Psoas muscle (tissue), 8 donors: ENCODE data around the gene LEF1. TPM values are rescaled to one million over a fixed set of nuclear protein-coding genes. Genes with fewer than 3 reads are reported as not detected.

Source experiments
- ATAC-seq, 4 donors: fragments of 200-7000 bp; cut with Tn5 transposase; one replicate each; pipeline ENCODE4 v1.9.1; 2020; ENCODE audit warnings: moderate library complexity in 3 of 4, mild to moderate bottlenecking in 2 of 4
- DNase-seq, 2 donors: peaks; one replicate each; pipeline ENCODE4 v3.0.0-alpha.2; 2020
- H3K27ac ChIP-seq: fragments of 200-600 bp; one replicate; pipeline ENCODE4 v1.8.0; 2022
- H3K27me3 ChIP-seq, 3 donors: fragments of 200-600 bp in 1 of 3; one replicate each; pipeline versions ENCODE4 v1.6.1 to v1.8.0; 2013 to 2022; ENCODE audit warnings: low read length in 2 of 3, mild to moderate bottlenecking in 2 of 3, moderate library complexity in 1 of 3; ENCODE audit not compliant: insufficient read depth in 3 of 3
- H3K36me3 ChIP-seq, 2 donors: fragments of 200-600 bp in 1 of 2; one replicate each; pipeline versions ENCODE4 v1.6.1 to v1.8.0; 2013 to 2022; ENCODE audit warnings: low read depth in 1 of 2, mild to moderate bottlenecking in 1 of 2, moderate library complexity in 1 of 2; ENCODE audit not compliant: insufficient read depth in 1 of 2
- H3K4me1 ChIP-seq: fragments of 200-600 bp; one replicate; pipeline ENCODE4 v1.8.0; 2022
- H3K4me3 ChIP-seq: fragments of 200-600 bp; one replicate; pipeline ENCODE4 v1.8.0; 2022; ENCODE audit warnings: mild to moderate bottlenecking
- H3K9me3 ChIP-seq: fragments of 200-600 bp; one replicate; pipeline ENCODE4 v1.8.0; 2022
- WGBS, 3 donors: extraction: QIAGEN DNeasy Blood & Tissue Kit; methylation state at CpG; one replicate each; pipeline versions ENCODE4 v1.1.6 to v1.1.7; 2013; 5-methylcytosine and 5-hydroxymethylcytosine counted together
- intact Hi-C, 2 donors: fragments of 100-400 bp; cut with DNase I; formaldehyde crosslinking; loops; one replicate each; pipeline versions ENCODE4 v1.11.0 to v1.14.2; 2022
- polyA plus RNA-seq, 3 donors: library from polyadenylated mRNA; stranded (reverse); fragments of 200-250 nt; gene quantifications; one replicate each; pipeline ENCODE4 v1.2.3, GENCODE V29; 2013
- total RNA-seq, 4 donors: library from RNA; stranded (reverse); fragmentation: NEBNext Ultra II Directional in 2 of 4; extraction: Animal tissue kit (Norgen Biotek cat#: 25700) in 2 of 4; gene quantifications; one replicate each; pipeline versions ENCODE4 v1.2.1 to v1.2.4, GENCODE V29; 2021 to 2023
- TF ChIP-seq, protein P1 (sequence below): fragments of 200-600 bp; IDR thresholded peaks from one replicate; pipeline ENCODE4 v1.8.0; 2022; ENCODE audit warnings: antibody characterized with exemption
- donor health status: healthy with polysubstance abuse.
- donor health status: DM: no; HTN: no; CAD: no; lungs with moderate emphysema.
- donor health status: Bipolar disorder and iron deficiency.
- donor health status: healthy.
- donor health status: DM: yes; HTN: yes; CAD: no.
- donor health status: DM: no; HTN: no; CAD: no.
- donor health status: DM: no; HTN: no; CAD: no.
- donor health status: DM: yes; HTN: yes; CAD: no.

LEF1 gene
- total and polyA plus RNA-seq, 7 donors = 0.10 to 0.44 (median 0.29) TPM

DNA sequence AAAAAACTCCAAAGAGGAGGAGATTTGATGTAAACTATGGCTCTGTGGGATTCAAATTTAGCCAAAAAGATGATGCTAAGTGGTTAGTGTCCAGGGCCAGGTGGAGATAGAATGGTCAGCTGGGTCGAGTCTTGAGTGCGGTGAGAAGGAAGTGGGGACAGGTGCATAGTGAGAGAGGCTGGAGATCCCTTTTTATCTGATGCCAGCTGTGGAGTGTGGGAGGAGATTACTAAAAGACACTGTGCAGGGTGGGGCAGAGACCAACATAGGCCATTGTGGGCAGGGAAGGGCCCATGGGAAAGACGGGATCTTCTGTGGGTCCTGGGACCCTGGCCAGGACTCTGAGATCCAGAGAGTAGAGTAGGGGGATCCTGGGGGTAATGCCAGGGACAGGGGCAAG, 34.6 kb upstream of the LEF1 start:
- TF ChIP-seq, protein P1, sequence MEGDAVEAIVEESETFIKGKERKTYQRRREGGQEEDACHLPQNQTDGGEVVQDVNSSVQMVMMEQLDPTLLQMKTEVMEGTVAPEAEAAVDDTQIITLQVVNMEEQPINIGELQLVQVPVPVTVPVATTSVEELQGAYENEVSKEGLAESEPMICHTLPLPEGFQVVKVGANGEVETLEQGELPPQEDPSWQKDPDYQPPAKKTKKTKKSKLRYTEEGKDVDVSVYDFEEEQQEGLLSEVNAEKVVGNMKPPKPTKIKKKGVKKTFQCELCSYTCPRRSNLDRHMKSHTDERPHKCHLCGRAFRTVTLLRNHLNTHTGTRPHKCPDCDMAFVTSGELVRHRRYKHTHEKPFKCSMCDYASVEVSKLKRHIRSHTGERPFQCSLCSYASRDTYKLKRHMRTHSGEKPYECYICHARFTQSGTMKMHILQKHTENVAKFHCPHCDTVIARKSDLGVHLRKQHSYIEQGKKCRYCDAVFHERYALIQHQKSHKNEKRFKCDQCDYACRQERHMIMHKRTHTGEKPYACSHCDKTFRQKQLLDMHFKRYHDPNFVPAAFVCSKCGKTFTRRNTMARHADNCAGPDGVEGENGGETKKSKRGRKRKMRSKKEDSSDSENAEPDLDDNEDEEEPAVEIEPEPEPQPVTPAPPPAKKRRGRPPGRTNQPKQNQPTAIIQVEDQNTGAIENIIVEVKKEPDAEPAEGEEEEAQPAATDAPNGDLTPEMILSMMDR = no peak

DNA sequence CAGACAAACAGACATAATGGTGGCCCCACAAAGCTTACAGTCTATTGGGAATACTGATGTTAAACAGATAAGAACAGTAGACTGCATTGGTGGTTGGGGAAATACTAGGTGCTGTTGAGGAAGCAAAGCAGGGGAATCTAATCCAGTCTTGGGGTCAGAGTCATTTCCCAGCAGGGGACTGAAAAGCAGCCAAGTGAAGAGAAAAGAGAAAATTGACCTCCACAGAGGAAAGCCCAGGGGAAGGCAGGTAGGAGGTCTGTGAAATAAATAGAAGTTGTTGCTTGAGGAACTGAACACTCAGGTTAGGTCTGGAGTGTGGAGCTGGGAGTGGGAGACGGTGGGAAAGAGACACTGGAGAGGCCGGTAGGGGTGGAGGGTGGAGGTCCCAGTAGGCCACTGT, 33.0 kb upstream of the LEF1 start:
- TF ChIP-seq, protein P1 = no peak
- DNase-seq (no peak), ATAC-seq (no peak)
- Histone ChIP-seq H3K27ac (no peak overlapping the region), H3K4me3 (no peak overlapping the region), H3K27me3 (no peaks in the 10 kb centered on the region), H3K4me1 (no peaks in the 10 kb centered on the region), H3K9me3 (no peaks in the 10 kb centered on the region), H3K36me3 (no peaks in the 10 kb centered on the region)
- WGBS, 3 donors = 82 to 88% (median 85%) methylated on average over 2 of the region's 2 CpGs
- intact Hi-C loops = no loop called here

More for the DNA sequence above, 34.6 kb upstream of the LEF1 start:
- intact Hi-C loops = no loop called here
- Histone ChIP-seq H3K4me1 (no peaks in the 10 kb centered on the region), H3K9me3 (no peaks in the 10 kb centered on the region), H3K36me3 (no peaks in the 10 kb centered on the region), H3K27me3 (no peaks in the 10 kb centered on the region), H3K4me3 (no peak overlapping the region), H3K27ac (no peak overlapping the region)
- DNase-seq (no peak), ATAC-seq (no peak)
- 55 to 72% (median 58%) methylated on average over 3 of the region's 3 CpGs for WGBS, 3 donors

DNA sequence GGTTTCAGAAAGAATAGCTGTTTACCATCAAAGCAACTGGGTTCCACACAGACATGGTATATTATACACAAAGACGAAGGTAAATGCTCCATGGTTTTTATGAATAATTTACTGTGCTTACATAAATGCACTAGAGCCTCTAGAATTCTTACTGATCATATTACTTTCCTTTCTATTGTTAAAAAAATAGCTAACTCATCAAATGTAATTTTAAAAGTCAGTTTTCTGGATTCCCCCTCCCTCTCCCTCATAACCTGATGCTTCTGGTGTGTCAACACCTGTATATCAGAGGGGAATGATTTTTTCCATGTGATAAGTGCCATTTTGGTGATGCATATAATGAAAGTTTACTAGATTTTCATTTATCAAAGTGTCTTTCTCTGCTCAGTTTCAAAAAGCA, 31.1 kb upstream of the LEF1 start:
- ATAC-seq = no peak

DNA sequence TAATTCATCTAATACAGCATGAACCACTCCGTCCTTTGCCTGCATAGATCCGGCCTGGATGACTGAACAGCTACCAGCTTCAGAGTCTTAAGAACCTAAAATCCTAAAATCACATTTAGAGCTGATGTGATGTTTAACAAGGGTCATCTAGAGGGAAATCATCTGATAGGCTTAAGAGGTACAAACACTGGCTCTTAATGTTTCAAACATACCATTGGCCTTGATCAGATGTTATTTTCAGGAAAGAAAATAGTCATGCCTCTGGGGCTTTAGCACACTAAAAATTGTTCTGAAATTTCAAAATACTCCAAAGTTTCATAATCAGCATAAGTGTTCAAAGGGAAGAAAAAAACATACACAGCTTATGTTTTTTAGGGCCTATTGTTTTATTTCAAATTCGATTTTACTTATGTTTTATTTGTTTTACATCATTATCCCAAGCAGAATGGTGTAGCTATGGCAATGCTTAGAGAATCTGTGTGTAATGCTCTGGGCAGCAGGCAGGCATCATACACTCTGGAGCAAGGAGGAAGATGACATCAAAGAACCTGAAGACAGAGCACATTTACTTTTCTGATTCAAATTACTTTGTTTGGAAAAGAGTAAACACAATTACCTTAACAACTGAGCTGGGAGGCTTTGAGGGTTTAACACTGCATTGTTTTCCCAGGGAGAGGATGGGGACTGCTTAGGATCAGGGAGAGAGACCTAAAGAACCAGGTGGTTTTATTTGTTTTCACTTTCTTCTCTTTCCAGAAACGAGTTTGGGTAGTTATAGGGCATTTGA, 25.3 kb upstream of the LEF1 start:
- DNase-seq (no peak), ATAC-seq (no peak)
- no peaks in the 10 kb centered on the region for H3K4me1 ChIP-seq
- no peaks in the 10 kb centered on the region for H3K36me3 ChIP-seq
- 36 to 45% (median 38%) methylated on average over 4 of the region's 4 CpGs for WGBS, 3 donors
- intact Hi-C loops = no loop called here
- H3K4me3 ChIP-seq = no peak overlapping the region
- TF ChIP-seq, protein P1 = no peak
- H3K27me3 ChIP-seq = no peaks in the 10 kb centered on the region
- no peak overlapping the region for H3K27ac ChIP-seq
- H3K9me3 ChIP-seq = no peaks in the 10 kb centered on the region

More for the DNA sequence above, 31.1 kb upstream of the LEF1 start:
- no peak overlapping the region for H3K4me3 ChIP-seq
- no peak for DNase-seq
- TF ChIP-seq, protein P1 = no peak
- no peaks in the 10 kb centered on the region for H3K27me3 ChIP-seq
- H3K9me3 ChIP-seq = no peaks in the 10 kb centered on the region
- 39 to 55% (median 54%) methylated on average over 1 of the region's 1 CpG for WGBS, 3 donors
- H3K4me1 ChIP-seq = no peaks in the 10 kb centered on the region
- H3K36me3 ChIP-seq = no peaks in the 10 kb centered on the region
- H3K27ac ChIP-seq = no peak overlapping the region
- intact Hi-C loops = no loop called here

DNA sequence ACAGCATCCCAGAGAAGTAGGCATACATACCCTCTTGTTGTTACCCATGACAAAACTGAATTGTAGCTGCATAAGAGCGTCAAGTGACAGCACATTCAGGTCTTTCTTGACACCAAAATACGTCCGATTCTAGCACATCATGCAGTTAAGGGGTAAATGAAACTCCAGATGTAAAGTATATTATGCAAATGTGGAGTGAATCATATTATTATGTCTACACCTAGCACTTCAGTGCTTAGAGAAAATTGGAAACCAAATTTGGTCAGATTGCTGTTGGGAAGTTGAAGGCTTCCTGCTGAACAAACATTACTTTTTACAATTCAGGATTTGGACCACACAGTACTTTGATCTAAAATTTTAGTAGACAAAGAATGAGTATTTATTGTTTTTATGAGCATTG, 24.2 kb upstream of the LEF1 start:
- H3K4me1 ChIP-seq = no peaks in the 10 kb centered on the region
- TF ChIP-seq, protein P1 = no peak
- H3K9me3 ChIP-seq = no peaks in the 10 kb centered on the region
- H3K36me3 ChIP-seq = no peaks in the 10 kb centered on the region
- no peak overlapping the region for H3K4me3 ChIP-seq
- WGBS, 3 donors = 85 to 91% (median 90%) methylated on average over 3 of the region's 3 CpGs
- no peaks in the 10 kb centered on the region for H3K27me3 ChIP-seq
- intact Hi-C loops = no loop called here
- DNase-seq (no peak), ATAC-seq (no peak)
- no peak overlapping the region for H3K27ac ChIP-seq
